WTC11 (cell line): ENCODE data around the gene RAB1A.

ENCODE experiments used
- AFF4 ChIP-seq: sonication (generic); formaldehyde crosslinking; IDR thresholded peaks from 2 replicates; pipeline ENCODE4 v1.8.1; 2023; ENCODE audit warnings: mild to moderate bottlenecking, missing genetic modification reagents, borderline replicate concordance
- ATF1 ChIP-seq: sonication (generic); formaldehyde crosslinking; IDR thresholded peaks from 2 replicates; pipeline ENCODE4 v1.8.1; 2023; ENCODE audit warnings: mild to moderate bottlenecking, moderate library complexity, missing genetic modification reagents
- CBFB ChIP-seq: sonication (generic); formaldehyde crosslinking; IDR thresholded peaks from 2 replicates; pipeline ENCODE4 v1.8.1; 2022; ENCODE audit warnings: mild to moderate bottlenecking, low read depth, missing genetic modification reagents
- CTCF ChIP-seq: fragments of 200-600 bp; IDR thresholded peaks from 2 replicates; pipeline ENCODE4 v1.8.0; 2022; ENCODE audit warnings: antibody characterized with exemption
- FOXJ3 ChIP-seq: sonication (generic); formaldehyde crosslinking; IDR thresholded peaks from 2 replicates; pipeline ENCODE4 v1.9.0; 2021; ENCODE audit warnings: missing genetic modification reagents, mild to moderate bottlenecking, borderline replicate concordance
- NR2C2 ChIP-seq: sonication (generic); formaldehyde crosslinking; IDR thresholded peaks from 2 replicates; pipeline ENCODE4 v1.8.0; 2022; ENCODE audit warnings: mild to moderate bottlenecking, missing genetic modification reagents

GRCh38 chr2:65175894-65176530 lies 46.1 kb upstream of the RAB1A start:
- TF ChIP-seq AFF4 (CRISPR knock-in tag) (no peak), CTCF (no peak), ATF1 (CRISPR knock-in tag) (no peak), CBFB (CRISPR knock-in tag) (no peak), FOXJ3 (no peak), NR2C2 (CRISPR knock-in tag) (no peak)
